ENCODE measurements around the gene JADE2. TPM values are rescaled to one million over a fixed set of nuclear protein-coding genes. Genes with fewer than 3 reads are reported as not detected.
A peak's percentile ranks its signal among the peaks of the same experiment; 100 is the strongest.

JADE2 gene
- total RNA-seq, 2 experiments from 2014 or later = 32.3 to 67.0 TPM

DNA sequence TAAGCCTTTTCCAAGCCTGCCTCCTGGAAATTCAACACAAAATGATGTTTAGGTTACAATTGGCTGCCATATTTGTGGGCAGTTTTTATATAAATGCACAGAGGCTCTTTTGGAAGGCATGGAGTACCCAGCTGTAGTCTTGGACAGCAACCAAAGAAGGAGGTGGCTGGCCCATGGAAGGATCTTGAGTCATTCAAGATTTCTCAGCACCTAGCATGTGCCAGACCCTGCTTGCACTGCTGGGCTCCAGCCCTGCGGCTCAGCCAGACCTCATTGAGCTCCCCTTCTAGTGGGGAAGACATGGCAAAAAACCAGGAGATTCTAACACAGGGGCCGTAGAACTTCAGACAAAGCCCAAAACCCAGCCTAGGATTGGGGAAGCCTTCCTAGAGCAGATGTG, 22.1 kb downstream of the JADE2 start:
- peak overlapping the region; percentile 39 for H3K4me2 ChIP-seq (ENCODE audit: low read length)
- no peaks in the 10 kb centered on the region for H4K20me1 ChIP-seq (ENCODE audit: insufficient read depth, low read length)
- no peaks in the 10 kb centered on the region for H3K9me2 ChIP-seq (ENCODE audit: insufficient read depth, low read length)
- peaks cover 90% of the 10 kb centered on the region for H3K4me1 ChIP-seq (ENCODE audit: insufficient read depth, low read length, poor library complexity, severe bottlenecking)
- DNase-seq (ENCODE audit: low spot score) = no peak
- H3K79me2 ChIP-seq (ENCODE audit: insufficient read depth, low read depth, low read length) = peaks cover 52% of the 10 kb centered on the region; the same call in 1 of the 2 replicates
- CTCF ChIA-PET (ENCODE audit: unreplicated experiment) = no interaction called here
- no peaks in the 10 kb centered on the region for H3K9me3 ChIP-seq (ENCODE audit: low read length)
- peak overlapping the region; percentile 45 for H3K27ac ChIP-seq (ENCODE audit: low read depth, low read length, poor library complexity, severe bottlenecking)
- peaks cover 63% of the 10 kb centered on the region for H3K36me3 ChIP-seq (ENCODE audit: insufficient read depth, low read length)
- H3K4me3 ChIP-seq (ENCODE audit: low read depth, low read length, poor library complexity, severe bottlenecking) = no peak overlapping the region
- intact Hi-C loops (cut with micrococcal nuclease; ENCODE audit: unreplicated experiment) = loop anchor here (10.0 kb wide), 1 partner anchor 497 kb away; no protein-coding TSS in a partner anchor
- POLR2A ChIA-PET = interaction anchor here (0.6 to 5.0 kb wide), 5 partner anchors 8 to 1643 kb away, joined by 3 to 55 read pairs (median 4); partner anchors contain the start of gene JADE2
- BruUV-seq (replicated peaks) = no TSS peak
- no peak overlapping the region for H2AFZ ChIP-seq (ENCODE audit: low read length)
- TF ChIP-seq, protein P1, sequence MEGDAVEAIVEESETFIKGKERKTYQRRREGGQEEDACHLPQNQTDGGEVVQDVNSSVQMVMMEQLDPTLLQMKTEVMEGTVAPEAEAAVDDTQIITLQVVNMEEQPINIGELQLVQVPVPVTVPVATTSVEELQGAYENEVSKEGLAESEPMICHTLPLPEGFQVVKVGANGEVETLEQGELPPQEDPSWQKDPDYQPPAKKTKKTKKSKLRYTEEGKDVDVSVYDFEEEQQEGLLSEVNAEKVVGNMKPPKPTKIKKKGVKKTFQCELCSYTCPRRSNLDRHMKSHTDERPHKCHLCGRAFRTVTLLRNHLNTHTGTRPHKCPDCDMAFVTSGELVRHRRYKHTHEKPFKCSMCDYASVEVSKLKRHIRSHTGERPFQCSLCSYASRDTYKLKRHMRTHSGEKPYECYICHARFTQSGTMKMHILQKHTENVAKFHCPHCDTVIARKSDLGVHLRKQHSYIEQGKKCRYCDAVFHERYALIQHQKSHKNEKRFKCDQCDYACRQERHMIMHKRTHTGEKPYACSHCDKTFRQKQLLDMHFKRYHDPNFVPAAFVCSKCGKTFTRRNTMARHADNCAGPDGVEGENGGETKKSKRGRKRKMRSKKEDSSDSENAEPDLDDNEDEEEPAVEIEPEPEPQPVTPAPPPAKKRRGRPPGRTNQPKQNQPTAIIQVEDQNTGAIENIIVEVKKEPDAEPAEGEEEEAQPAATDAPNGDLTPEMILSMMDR (conservative IDR thresholded peaks at IDR 0.05; ENCODE audit: low read length) = no peak
- no peak for TF ChIP-seq EZH2phosphoT487 (IDR thresholded peaks at IDR 0.05; ENCODE audit: borderline replicate concordance, low read depth, low read length)

DNA sequence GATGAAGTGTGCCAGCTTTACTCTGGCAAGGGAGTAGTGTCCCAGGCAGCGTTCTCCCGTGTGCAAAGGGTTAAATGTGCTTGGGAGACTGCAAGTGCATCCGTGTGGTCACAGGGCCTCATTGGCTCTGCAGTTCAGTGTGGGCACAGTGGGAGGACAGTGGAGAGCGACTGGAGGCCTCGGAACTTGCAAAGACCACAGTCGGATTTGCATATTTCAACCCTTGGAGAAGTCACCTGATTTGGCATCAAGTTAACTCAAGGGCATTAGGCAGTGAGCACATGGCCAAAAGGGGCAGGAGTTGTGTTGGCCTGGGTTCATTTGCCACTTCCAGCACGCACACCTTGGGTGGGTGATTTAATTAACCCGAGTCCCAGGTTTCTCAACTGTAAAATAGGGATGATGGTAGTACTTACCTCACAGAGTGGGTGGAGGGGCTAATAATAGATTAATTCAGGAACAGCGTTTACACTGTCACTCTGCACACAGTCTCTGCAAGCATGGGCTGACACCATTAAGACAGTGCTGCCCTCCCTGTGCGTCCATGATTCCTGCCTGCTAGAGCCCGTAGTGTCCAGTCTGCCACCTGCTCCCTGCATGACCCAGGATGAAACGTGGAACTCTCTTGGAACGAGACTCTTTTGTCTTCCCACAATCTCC, 22.7 kb downstream of the JADE2 start:
- Histone ChIP-seq H2AFZ (ENCODE audit: low read length) (no peak overlapping the region), H3K9me2 (ENCODE audit: insufficient read depth, low read length) (no peaks in the 10 kb centered on the region), H3K4me2 (ENCODE audit: low read length) (peak overlapping the region; percentile 39), H3K27ac (ENCODE audit: low read depth, low read length, poor library complexity, severe bottlenecking) (peak overlapping the region; percentile 45), H3K79me2 (ENCODE audit: insufficient read depth, low read depth, low read length) (peaks cover 52% of the 10 kb centered on the region; the same call in 1 of the 2 replicates), H3K4me3 (ENCODE audit: low read depth, low read length, poor library complexity, severe bottlenecking) (no peak overlapping the region), H3K9me3 (ENCODE audit: low read length) (no peaks in the 10 kb centered on the region), H3K4me1 (ENCODE audit: insufficient read depth, low read length, poor library complexity, severe bottlenecking) (peaks cover 89% of the 10 kb centered on the region), H3K36me3 (ENCODE audit: insufficient read depth, low read length) (peaks cover 68% of the 10 kb centered on the region), H4K20me1 (ENCODE audit: insufficient read depth, low read length) (no peaks in the 10 kb centered on the region)
- intact Hi-C loops (cut with micrococcal nuclease; ENCODE audit: unreplicated experiment) = loop anchor here (10.0 kb wide), 1 partner anchor 497 kb away; no protein-coding TSS in a partner anchor
- POLR2A ChIA-PET = interaction anchor here (0.6 to 5.0 kb wide), 4 partner anchors 10 to 244 kb away, joined by 3 to 55 read pairs (median 6); partner anchors contain the start of gene JADE2
- DNase-seq (ENCODE audit: low spot score) = peak; percentile 42
- CTCF ChIA-PET (ENCODE audit: unreplicated experiment) = no interaction called here
- TF ChIP-seq EZH2phosphoT487 (IDR thresholded peaks at IDR 0.05; ENCODE audit: borderline replicate concordance, low read depth, low read length) = no peak
- TF ChIP-seq, protein P1 (conservative IDR thresholded peaks at IDR 0.05; ENCODE audit: low read length) = no peak
- no TSS peak for BruUV-seq (replicated peaks)

DNA sequence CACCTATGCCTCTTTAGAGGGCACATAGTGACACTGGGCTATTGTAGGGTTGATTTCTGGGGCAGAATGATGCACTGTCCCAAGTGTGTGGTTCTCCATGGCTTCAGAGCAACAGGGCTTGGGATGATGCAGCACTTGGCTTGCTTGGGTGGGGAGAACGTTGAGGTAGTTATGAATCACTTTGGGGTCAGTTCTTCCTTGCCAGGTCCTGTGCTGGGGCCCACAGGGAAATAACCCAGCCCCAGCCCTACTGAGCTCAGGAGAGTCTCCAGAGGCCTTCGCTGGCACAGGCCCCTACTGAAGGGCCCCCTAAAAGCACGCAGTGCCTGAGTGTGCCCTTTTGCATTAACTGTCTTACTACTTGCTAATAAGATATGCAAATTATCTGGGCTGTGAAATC, 24.2 kb downstream of the JADE2 start:
- peaks cover 52% of the 10 kb centered on the region; the same call in 1 of the 2 replicates for H3K79me2 ChIP-seq (ENCODE audit: insufficient read depth, low read depth, low read length)
- H4K20me1 ChIP-seq (ENCODE audit: insufficient read depth, low read length) = no peaks in the 10 kb centered on the region
- no TSS peak for BruUV-seq (replicated peaks)
- TF ChIP-seq, protein P1 (conservative IDR thresholded peaks at IDR 0.05; ENCODE audit: low read length) = no peak
- TF ChIP-seq EZH2phosphoT487 (IDR thresholded peaks at IDR 0.05; ENCODE audit: borderline replicate concordance, low read depth, low read length) = no peak
- CTCF ChIA-PET (ENCODE audit: unreplicated experiment) = no interaction called here
- peak overlapping the region; percentile 41 for H3K27ac ChIP-seq (ENCODE audit: low read depth, low read length, poor library complexity, severe bottlenecking)
- H3K36me3 ChIP-seq (ENCODE audit: insufficient read depth, low read length) = peaks cover 84% of the 10 kb centered on the region
- H3K4me3 ChIP-seq (ENCODE audit: low read depth, low read length, poor library complexity, severe bottlenecking) = no peak overlapping the region
- H3K4me2 ChIP-seq (ENCODE audit: low read length) = peak overlapping the region; percentile 56
- H3K4me1 ChIP-seq (ENCODE audit: insufficient read depth, low read length, poor library complexity, severe bottlenecking) = peaks cover 89% of the 10 kb centered on the region
- no peaks in the 10 kb centered on the region for H3K9me3 ChIP-seq (ENCODE audit: low read length)
- H2AFZ ChIP-seq (ENCODE audit: low read length) = no peak overlapping the region
- POLR2A ChIA-PET = no interaction called here
- no peak for DNase-seq (ENCODE audit: low spot score)
- no peaks in the 10 kb centered on the region for H3K9me2 ChIP-seq (ENCODE audit: insufficient read depth, low read length)
- intact Hi-C loops (cut with micrococcal nuclease; ENCODE audit: unreplicated experiment) = loop anchor here (10.0 kb wide), 1 partner anchor 495 kb away; no protein-coding TSS in a partner anchor

Measured in OCI-LY7 (cell line).